ENCODE data around the gene CIAO1. TPM values are rescaled to one million over a fixed set of nuclear protein-coding genes. Genes with fewer than 3 reads are reported as not detected.

The CIAO1 gene
- total and polyA plus RNA-seq, 2 experiments from 2014 or later: 71.2 to 90.1 TPM

- no peak overlapping the region for H3K4me2 ChIP-seq
- H3K79me2 ChIP-seq: peaks cover 2% of the 10 kb centered on the region
- H3K9me3 ChIP-seq (ENCODE audit: low read depth): no peaks in the 10 kb centered on the region
- no peak overlapping the region for H2AFZ ChIP-seq
- WGBS (ENCODE audit: low lambda C conversion rate, missing lambda C conversion rate): 91% methylated on average over 6 of the region's 6 CpGs
- peak overlapping the region; percentile 52 for H3K27ac ChIP-seq
- H3K27me3 ChIP-seq: no peaks in the 10 kb centered on the region
- H3K36me3 ChIP-seq (replicated peaks; ENCODE audit: insufficient read depth, low read depth): no peaks in the 10 kb centered on the region
- TF ChIP-seq CTCF (IDR thresholded peaks at IDR 0.05; ENCODE audit: poor library complexity) (no peak), EZH2phosphoT487 (IDR thresholded peaks at IDR 0.05; ENCODE audit: low read depth, severe bottlenecking, unreplicated experiment) (no peak), EZH2 (IDR thresholded peaks at IDR 0.05; ENCODE audit: borderline replicate concordance) (no peak)
- no peak overlapping the region for H3K4me3 ChIP-seq
- H3K4me1 ChIP-seq (ENCODE audit: insufficient read depth): peaks cover 7% of the 10 kb centered on the region
- H4K20me1 ChIP-seq (ENCODE audit: insufficient read depth, poor library complexity, severe bottlenecking): no peaks in the 10 kb centered on the region
- no peaks in the 10 kb centered on the region for H3K9me2 ChIP-seq (replicated peaks; ENCODE audit: insufficient read depth)
- DNase-seq (ENCODE audit: low spot score): no peak
These were observed 15.8 kb upstream of the CIAO1 start for GRCh38 chr2:96250188-96250587.

- Histone ChIP-seq H3K4me3 (no peak overlapping the region), H3K79me2 (peaks cover 18% of the 10 kb centered on the region), H3K4me2 (no peak overlapping the region), H3K36me3 (replicated peaks; ENCODE audit: insufficient read depth, low read depth) (no peaks in the 10 kb centered on the region), H2AFZ (no peak overlapping the region), H4K20me1 (ENCODE audit: insufficient read depth, poor library complexity, severe bottlenecking) (peaks cover under 1% of the 10 kb centered on the region), H3K27ac (peak overlapping the region; percentile 57), H3K9me2 (replicated peaks; ENCODE audit: insufficient read depth) (no peaks in the 10 kb centered on the region), H3K4me1 (ENCODE audit: insufficient read depth) (peaks cover 7% of the 10 kb centered on the region), H3K27me3 (no peaks in the 10 kb centered on the region), H3K9me3 (ENCODE audit: low read depth) (no peaks in the 10 kb centered on the region)
- DNase-seq (ENCODE audit: low spot score): peak; percentile 57
- 68% methylated on average over 6 of the region's 6 CpGs for WGBS (ENCODE audit: low lambda C conversion rate, missing lambda C conversion rate)
- TF ChIP-seq EZH2 (IDR thresholded peaks at IDR 0.05; ENCODE audit: borderline replicate concordance): no peak
- no peak for TF ChIP-seq EZH2phosphoT487 (IDR thresholded peaks at IDR 0.05; ENCODE audit: low read depth, severe bottlenecking, unreplicated experiment)
These were observed 14.2 kb upstream of the CIAO1 start for GRCh38 chr2:96251721-96252292.

- Histone ChIP-seq H3K79me2 (peaks cover 26% of the 10 kb centered on the region), H3K4me3 (no peak overlapping the region), H3K36me3 (replicated peaks; ENCODE audit: insufficient read depth, low read depth) (no peaks in the 10 kb centered on the region), H3K27ac (peak overlapping the region; percentile 43), H4K20me1 (ENCODE audit: insufficient read depth, poor library complexity, severe bottlenecking) (peaks cover 4% of the 10 kb centered on the region), H3K9me3 (ENCODE audit: low read depth) (no peaks in the 10 kb centered on the region), H2AFZ (no peak overlapping the region), H3K27me3 (no peaks in the 10 kb centered on the region), H3K9me2 (replicated peaks; ENCODE audit: insufficient read depth) (no peaks in the 10 kb centered on the region), H3K4me2 (no peak overlapping the region), H3K4me1 (ENCODE audit: insufficient read depth) (peaks cover 7% of the 10 kb centered on the region)
- TF ChIP-seq EZH2phosphoT487 (IDR thresholded peaks at IDR 0.05; ENCODE audit: low read depth, severe bottlenecking, unreplicated experiment): no peak
- TF ChIP-seq EZH2 (IDR thresholded peaks at IDR 0.05; ENCODE audit: borderline replicate concordance): no peak
- no peak for TF ChIP-seq CTCF (IDR thresholded peaks at IDR 0.05; ENCODE audit: poor library complexity)
- 90% methylated on average over 8 of the region's 8 CpGs for WGBS (ENCODE audit: low lambda C conversion rate, missing lambda C conversion rate)
- DNase-seq (ENCODE audit: low spot score): no peak
These were observed 13.5 kb upstream of the CIAO1 start for GRCh38 chr2:96252526-96252925.

- no peak overlapping the region for H3K4me2 ChIP-seq
- peak overlapping the region; percentile 43 for H3K27ac ChIP-seq
- H3K9me2 ChIP-seq (replicated peaks; ENCODE audit: insufficient read depth): no peaks in the 10 kb centered on the region
- 74% methylated on average over 7 of the region's 7 CpGs for WGBS (ENCODE audit: low lambda C conversion rate, missing lambda C conversion rate)
- H4K20me1 ChIP-seq (ENCODE audit: insufficient read depth, poor library complexity, severe bottlenecking): peaks cover 4% of the 10 kb centered on the region
- H3K79me2 ChIP-seq: peaks cover 30% of the 10 kb centered on the region
- H3K4me1 ChIP-seq (ENCODE audit: insufficient read depth): peaks cover 7% of the 10 kb centered on the region
- no peak overlapping the region for H3K4me3 ChIP-seq
- no peaks in the 10 kb centered on the region for H3K36me3 ChIP-seq (replicated peaks; ENCODE audit: insufficient read depth, low read depth)
- TF ChIP-seq EZH2phosphoT487 (IDR thresholded peaks at IDR 0.05; ENCODE audit: low read depth, severe bottlenecking, unreplicated experiment) (no peak), EZH2 (IDR thresholded peaks at IDR 0.05; ENCODE audit: borderline replicate concordance) (no peak), CTCF (IDR thresholded peaks at IDR 0.05; ENCODE audit: poor library complexity) (peak; percentile 24)
- DNase-seq (ENCODE audit: low spot score): peak; percentile 36
- no peaks in the 10 kb centered on the region for H3K9me3 ChIP-seq (ENCODE audit: low read depth)
- H2AFZ ChIP-seq: no peak overlapping the region
- H3K27me3 ChIP-seq: no peaks in the 10 kb centered on the region
These were observed 13.0 kb upstream of the CIAO1 start for GRCh38 chr2:96253006-96253405.
